GM12872 (cell line): ENCODE measurements around the gene PAK6.

Experiments used
- TF ChIP-seq, protein P1 (sequence below): IDR thresholded peaks from 3 replicates; pipeline ENCODE4 v1.5.1; 2011; ENCODE audit warnings: low read depth, mild to moderate bottlenecking, low read length, moderate library complexity; ENCODE audit not compliant: insufficient read depth

The PAK6 gene

DNA sequence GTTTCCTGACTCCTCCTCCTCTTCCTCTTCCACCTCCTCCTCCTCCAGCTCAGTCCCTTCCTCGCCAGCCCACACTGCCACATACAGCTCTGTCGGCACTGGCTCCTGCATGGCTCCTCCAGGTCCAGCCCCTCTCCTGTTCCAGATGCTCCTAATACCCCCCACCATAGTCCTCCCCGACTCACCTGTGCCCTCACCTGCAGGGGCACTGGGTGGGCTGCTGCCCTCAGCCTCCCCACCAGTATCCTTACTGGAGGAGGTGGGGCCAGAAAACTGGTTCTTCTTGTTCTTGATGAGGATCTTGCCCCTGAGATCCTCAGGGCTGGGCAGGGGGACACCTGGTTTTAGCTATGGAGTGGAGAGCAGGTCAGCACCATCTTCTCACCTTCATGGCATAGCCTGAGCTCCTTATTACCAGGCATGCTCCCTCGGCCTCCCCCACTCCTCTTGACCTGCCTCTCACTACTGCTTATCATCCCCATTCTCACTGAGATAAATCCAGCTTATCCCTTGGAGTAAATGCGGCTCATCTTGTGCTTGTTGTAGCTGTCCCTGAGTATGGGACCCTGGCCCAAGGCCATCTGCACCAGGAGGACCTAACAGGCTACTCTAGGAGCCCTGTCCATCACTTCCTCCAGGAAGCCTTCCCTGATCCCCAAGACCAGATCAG lies 57.8 kb downstream of the PAK6 start:
- TF ChIP-seq, protein P1, sequence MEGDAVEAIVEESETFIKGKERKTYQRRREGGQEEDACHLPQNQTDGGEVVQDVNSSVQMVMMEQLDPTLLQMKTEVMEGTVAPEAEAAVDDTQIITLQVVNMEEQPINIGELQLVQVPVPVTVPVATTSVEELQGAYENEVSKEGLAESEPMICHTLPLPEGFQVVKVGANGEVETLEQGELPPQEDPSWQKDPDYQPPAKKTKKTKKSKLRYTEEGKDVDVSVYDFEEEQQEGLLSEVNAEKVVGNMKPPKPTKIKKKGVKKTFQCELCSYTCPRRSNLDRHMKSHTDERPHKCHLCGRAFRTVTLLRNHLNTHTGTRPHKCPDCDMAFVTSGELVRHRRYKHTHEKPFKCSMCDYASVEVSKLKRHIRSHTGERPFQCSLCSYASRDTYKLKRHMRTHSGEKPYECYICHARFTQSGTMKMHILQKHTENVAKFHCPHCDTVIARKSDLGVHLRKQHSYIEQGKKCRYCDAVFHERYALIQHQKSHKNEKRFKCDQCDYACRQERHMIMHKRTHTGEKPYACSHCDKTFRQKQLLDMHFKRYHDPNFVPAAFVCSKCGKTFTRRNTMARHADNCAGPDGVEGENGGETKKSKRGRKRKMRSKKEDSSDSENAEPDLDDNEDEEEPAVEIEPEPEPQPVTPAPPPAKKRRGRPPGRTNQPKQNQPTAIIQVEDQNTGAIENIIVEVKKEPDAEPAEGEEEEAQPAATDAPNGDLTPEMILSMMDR = no peak

DNA sequence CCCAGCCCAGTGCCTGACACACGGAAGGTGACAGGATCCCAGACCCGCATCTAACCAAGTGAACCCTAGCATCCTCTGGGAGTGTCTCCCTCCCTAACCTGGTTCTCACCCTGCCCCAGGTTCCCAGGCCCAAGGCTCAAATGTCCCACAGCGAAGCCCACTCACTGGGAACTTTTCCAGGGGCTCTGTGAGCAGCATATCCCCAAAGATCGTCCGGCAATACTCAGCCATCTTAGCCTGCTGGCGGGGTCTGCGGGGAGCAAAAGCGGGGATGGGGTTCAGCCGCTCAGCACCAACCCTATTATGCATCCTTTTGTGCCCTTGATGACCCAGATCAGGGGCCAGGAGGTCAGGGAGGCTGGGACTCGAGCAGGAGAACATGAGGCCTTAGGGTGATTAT lies 58.5 kb downstream of the PAK6 start:
- TF ChIP-seq, protein P1 = no peak

DNA sequence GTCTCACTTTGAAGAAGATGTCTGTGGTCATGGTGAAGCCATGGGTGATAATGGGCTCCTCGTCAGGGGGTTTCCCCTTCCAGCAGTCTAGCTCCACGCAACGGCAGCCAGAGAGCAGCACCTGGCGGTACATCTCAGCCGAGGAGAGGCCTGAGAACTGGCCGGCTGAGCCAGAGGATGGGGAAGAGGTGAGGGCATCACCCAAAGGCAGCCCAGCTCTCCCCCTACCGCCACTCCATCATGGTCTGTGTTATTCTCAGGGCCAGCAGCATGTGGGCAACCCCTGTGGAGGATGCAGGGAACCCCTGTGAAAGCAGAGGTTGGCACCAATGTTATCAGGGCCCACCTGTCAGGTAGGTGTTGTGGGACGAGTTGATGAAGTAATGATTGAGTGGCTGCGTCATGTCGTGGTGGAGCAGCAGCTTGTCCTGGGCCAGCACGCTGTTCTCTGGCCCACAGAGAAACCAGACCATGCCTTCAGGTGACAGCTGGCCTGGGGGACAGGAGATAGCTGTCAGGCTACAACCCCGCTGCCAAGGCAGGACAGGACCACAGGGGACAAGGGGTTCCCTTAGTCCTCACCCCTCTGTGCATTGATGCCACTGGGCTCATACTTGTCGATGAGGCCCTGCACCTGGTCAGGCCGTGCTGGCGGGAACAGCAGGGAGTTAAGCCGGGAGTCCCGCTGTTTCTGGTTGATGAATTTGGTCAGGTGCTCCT lies 59.5 kb downstream of the PAK6 start:
- TF ChIP-seq, protein P1 = no peak

DNA sequence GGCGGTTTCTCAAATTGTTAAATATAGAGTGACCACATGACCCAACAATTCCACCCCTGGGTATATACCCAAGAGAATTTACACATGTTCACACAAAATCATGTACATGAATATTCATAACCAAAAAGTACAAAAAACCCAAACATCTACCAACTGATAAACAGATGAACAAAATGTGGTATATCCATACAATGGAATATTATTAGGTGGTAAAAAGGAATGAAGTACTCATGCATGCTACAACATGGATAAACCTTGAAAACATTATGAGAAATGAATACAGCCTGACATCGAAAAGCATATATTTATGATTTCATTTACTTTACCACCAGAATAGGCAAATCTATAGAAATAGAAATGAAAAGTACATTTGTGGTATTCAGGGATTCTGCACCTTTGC lies 61.5 kb downstream of the PAK6 start:
- TF ChIP-seq, protein P1 = no peak

DNA sequence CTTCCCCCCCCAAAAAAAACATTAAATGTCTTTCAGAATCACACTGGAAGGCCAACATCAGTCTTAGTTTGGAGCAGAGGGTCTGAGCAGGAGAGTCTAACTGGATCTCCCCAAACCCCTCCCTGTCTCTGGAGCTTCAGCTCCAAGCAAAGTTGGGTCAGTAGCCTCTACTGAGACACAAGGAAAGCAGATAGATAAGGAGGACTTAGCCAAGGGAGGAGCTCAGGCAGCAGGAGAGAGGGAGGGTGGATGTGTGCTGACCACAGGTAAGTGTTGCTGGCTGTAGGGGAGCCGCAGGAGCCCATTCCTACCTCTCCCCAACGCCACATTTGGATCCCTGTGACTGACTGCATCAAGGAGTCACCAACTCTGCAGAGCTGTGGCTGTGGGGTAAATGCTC lies 61.9 kb downstream of the PAK6 start:
- TF ChIP-seq, protein P1 = no peak

DNA sequence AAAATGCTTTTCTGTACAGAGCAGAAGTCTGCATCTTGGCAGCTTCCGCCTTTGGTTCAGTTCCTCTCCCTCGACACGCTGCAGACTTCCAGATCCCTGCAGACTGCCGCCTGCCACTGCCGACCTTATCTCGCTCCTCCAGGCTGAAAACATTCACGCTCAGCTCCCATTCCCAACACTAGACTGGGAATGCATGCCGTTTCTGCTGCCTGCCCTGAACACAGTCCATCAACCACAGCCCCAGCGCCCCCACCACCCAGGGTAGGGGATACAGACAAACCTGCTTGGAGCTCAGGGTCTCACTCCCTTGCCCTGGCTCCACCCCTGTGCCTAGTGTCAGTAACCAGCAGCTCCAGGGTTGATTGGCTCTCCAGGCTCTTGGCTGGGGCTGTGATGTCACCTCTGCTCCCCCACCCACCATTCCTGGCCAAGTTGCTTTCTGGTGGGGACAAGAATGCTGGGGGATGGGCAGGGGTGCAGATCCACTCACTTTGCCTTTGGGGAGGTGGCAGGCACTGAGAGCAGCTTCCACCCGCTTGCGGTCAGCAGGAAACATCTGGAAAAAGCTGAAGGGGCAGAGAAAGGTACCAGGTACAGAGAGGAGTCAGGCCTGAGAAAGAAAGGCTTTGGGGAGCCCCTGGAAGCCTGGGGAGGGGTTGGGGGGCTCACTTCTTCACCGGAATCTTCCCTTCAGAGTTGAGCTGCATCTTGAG lies 62.8 kb downstream of the PAK6 start:
- TF ChIP-seq, protein P1 = no peak

DNA sequence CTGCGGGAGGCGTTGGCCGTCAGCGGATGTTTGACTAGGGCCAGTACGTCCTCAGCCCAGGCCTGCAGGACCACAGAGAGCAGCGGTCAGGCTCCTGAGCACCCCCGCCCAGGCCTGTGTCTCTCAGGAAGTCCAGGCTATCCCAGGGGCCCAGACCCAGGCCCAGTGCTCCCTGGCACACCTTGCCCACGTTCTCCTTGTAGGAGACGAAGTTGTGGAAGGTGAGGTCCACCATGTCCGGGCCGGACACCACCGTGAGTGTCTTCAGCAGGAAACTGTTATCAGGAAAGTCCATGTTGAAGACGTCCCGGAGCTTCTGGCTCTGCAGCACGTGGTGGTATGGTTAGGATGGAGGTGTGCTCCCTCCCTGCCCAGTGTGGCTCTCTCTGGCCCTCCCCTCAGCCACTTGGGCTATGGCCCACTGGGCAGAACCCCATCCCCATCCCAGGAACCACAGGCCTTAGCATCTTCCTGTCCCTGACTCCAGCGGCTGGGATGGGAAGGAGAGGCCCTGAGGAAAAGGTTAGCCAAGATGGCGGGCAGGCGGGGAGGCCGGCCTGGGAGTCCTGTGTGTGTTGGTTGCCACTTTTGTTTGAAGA lies 63.5 kb downstream of the PAK6 start:
- TF ChIP-seq, protein P1 = no peak
